Spleen (tissue), 7 donors: Measurements from ENCODE around the gene CTNNA2.

Source experiments
- POLR2A ChIP-seq, 3 donors: fragments of 450-650 bp; IDR thresholded peaks; one replicate each; pipeline ENCODE4 v1.5.1; 2017; ENCODE audit warnings: antibody characterized with exemption in 3 of 3, mild to moderate bottlenecking in 1 of 3
- POLR2AphosphoS5 ChIP-seq, 3 donors: sonication (generic); formaldehyde crosslinking; IDR thresholded peaks; one replicate each; pipeline ENCODE4 v1.5.1; 2017; ENCODE audit warnings: antibody characterized with exemption in 3 of 3
- TF ChIP-seq, protein P1 (sequence below), 11 experiments: fragments of 200-600 bp in 7 of 11; fragments of 450-650 bp in 4 of 11; sonication (generic) in 4 of 11; IDR thresholded peaks in 8 of 11; conservative IDR thresholded peaks in 3 of 11; 1 replicate in 7 of 11; 2 replicates in 4 of 11; pipeline versions ENCODE4 v1.4.0 to v1.8.0; 2016 to 2021; ENCODE audit warnings: antibody characterized with exemption in 11 of 11, inconsistent platforms in 4 of 11, mild to moderate bottlenecking in 1 of 11
- donor health status: DM: no; HTN: no; CAD: no; lungs with moderate emphysema.
- donor health status: DM: no; HTN: no; CAD: no.
- donor health status: DM: no; HTN: no; CAD: no.

DNA sequence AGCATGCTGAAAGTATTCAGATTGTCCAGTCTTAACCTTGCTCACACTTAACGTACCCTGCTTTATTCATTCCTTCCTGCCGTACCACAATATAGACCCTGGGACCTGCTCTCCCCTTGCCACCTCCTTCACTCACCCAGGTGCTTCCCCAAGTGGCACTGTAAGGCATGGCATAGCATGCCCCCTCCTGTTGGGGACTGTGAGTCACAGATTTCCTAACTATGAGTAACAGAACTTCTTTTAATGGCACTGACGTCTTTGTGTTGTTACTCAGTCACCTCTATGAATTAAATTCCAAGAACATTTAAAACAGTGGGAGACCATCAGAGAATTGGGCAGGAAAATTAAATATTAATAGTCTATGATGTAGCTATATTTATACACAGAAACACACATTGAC is 117.2 kb downstream of the CTNNA2 start:
- TF ChIP-seq, protein P1, sequence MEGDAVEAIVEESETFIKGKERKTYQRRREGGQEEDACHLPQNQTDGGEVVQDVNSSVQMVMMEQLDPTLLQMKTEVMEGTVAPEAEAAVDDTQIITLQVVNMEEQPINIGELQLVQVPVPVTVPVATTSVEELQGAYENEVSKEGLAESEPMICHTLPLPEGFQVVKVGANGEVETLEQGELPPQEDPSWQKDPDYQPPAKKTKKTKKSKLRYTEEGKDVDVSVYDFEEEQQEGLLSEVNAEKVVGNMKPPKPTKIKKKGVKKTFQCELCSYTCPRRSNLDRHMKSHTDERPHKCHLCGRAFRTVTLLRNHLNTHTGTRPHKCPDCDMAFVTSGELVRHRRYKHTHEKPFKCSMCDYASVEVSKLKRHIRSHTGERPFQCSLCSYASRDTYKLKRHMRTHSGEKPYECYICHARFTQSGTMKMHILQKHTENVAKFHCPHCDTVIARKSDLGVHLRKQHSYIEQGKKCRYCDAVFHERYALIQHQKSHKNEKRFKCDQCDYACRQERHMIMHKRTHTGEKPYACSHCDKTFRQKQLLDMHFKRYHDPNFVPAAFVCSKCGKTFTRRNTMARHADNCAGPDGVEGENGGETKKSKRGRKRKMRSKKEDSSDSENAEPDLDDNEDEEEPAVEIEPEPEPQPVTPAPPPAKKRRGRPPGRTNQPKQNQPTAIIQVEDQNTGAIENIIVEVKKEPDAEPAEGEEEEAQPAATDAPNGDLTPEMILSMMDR (IDR thresholded peaks at IDR 0.05 in 8 of 11, conservative IDR thresholded peaks at IDR 0.05 in 3 of 11): no peak
- TF ChIP-seq POLR2AphosphoS5 (IDR thresholded peaks at IDR 0.05) (no peak), POLR2A (IDR thresholded peaks at IDR 0.05) (no peak)
